VCaP (cell line): Measurements from ENCODE around the gene FRMD6.

ENCODE experiments used
- H3K27ac ChIP-seq: fragments of 450-650 bp; 2 replicates; pipeline ENCODE4 v1.5.1; 2017
- TF ChIP-seq, protein P1 (sequence below): fragments of 450-650 bp; conservative IDR thresholded peaks from 2 replicates; pipeline ENCODE4 v1.5.1; 2017; ENCODE audit warnings: mild to moderate bottlenecking, moderate library complexity

FRMD6 gene

GRCh38 chr14:51681411-51681810 is 29.7 kb downstream of the FRMD6 start:
- TF ChIP-seq, protein P1, sequence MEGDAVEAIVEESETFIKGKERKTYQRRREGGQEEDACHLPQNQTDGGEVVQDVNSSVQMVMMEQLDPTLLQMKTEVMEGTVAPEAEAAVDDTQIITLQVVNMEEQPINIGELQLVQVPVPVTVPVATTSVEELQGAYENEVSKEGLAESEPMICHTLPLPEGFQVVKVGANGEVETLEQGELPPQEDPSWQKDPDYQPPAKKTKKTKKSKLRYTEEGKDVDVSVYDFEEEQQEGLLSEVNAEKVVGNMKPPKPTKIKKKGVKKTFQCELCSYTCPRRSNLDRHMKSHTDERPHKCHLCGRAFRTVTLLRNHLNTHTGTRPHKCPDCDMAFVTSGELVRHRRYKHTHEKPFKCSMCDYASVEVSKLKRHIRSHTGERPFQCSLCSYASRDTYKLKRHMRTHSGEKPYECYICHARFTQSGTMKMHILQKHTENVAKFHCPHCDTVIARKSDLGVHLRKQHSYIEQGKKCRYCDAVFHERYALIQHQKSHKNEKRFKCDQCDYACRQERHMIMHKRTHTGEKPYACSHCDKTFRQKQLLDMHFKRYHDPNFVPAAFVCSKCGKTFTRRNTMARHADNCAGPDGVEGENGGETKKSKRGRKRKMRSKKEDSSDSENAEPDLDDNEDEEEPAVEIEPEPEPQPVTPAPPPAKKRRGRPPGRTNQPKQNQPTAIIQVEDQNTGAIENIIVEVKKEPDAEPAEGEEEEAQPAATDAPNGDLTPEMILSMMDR, result no peak
- H3K27ac ChIP-seq, result no peak overlapping the region

DNA sequence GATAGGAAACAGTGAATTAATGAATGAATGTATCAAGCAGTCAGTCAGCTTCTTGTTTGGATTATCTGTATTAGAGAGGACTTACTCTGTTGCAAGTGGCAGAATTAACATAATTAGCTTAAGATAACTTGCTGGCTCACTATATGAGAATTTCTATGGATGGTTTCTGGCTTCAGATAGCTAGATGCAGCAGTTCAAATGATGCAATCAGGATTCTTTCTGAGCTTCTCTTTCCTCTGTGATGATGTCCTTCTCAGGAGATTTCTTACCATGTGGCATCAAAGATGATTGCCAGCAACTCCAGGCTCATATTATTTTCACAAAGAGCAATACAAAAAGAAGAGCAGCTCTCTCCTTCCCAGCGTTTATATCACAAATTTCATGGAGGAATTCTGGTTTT is 30.7 kb downstream of the FRMD6 start:
- H3K27ac ChIP-seq, result no peak overlapping the region
- TF ChIP-seq, protein P1, result no peak

GRCh38 chr14:51684760-51685159 is 33.0 kb downstream of the FRMD6 start:
- H3K27ac ChIP-seq, result no peak overlapping the region
- TF ChIP-seq, protein P1, result no peak

DNA sequence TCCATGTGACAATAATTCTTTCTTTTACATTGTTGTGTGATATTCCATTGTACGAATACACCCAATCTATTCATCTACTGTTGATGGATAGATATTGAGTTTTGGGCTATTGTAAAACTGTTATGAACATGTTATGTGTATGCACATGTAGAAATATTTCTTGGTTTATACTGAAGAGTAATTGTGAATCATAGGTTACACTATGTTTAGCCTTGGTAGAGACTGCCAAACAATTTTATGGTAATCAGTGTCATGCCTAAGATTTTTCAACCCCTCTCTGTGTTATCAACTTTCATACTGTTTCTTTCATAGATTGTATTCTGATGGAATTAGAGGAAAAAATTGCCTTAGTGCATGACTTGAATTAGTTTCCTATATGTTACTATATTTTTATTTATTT is 39.5 kb downstream of the FRMD6 start:
- TF ChIP-seq, protein P1, result no peak
- no peak overlapping the region for H3K27ac ChIP-seq

DNA sequence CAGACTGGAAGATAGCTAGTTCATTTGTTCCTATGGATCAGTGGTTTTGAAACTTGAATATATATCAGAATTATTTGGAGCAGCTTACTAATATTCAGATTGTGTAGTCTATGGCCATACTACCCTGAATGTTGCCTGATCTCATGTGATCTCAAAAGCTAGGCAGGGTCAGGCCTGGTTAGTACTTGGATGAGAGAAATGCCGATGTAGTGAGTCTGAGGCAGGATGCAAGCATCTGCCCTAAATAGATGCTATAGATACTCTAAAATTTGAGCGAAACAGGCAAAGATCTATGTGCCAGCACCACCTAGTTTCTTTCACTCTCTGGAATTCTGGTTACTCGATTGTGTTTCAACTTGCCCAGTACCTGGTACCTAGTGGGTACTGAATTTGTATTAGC is 40.9 kb downstream of the FRMD6 start:
- no peak overlapping the region for H3K27ac ChIP-seq
- TF ChIP-seq, protein P1, result no peak

GRCh38 chr14:51697848-51698247 is 46.1 kb downstream of the FRMD6 start:
- TF ChIP-seq, protein P1, result no peak
- no peak overlapping the region for H3K27ac ChIP-seq

GRCh38 chr14:51701951-51702350 is 50.2 kb downstream of the FRMD6 start:
- TF ChIP-seq, protein P1, result no peak
- H3K27ac ChIP-seq, result no peak overlapping the region

GRCh38 chr14:51703787-51704186 is 52.1 kb downstream of the FRMD6 start:
- TF ChIP-seq, protein P1, result no peak
- H3K27ac ChIP-seq, result no peak overlapping the region
